ENCODE measurements around the gene AVEN.

AVEN gene

DNA sequence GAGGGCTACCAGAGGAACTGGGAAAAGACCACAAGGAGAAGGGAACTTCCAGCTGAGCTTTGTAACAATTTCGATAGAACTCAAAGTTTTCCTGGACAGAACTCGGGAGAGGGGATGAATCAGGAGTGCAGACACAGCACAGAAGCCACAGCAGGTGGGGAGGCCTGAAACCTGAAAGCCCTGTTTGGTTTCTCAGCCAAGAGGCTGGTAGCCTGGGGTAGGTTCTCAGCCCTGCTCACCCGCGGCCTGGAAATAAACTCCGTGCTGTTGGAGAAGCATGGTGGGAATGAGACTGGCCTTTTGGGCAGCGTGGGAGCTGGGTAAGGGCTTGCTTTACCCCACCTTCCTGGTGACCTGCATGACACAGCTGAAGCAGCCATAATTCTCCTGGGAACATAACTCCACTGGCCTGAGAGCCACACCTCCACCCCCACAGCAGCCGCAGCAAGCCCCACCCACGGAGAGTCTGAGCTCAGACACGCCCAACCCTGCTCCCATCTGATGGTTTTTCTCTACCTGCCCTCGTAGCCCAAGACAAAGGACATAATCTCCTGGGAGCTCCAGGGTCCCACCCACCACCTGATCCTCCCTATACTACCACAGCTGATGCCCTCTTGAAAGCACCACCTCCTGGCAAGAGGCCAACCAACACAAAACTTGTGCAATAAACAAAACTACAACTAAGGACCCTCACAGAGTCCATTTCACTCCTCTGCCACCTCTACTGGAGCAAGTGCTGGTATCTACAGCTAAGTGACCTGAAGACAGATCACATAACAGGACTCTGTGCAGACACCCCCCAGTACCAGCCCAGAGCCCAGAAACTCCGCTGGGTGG is 123.2 kb downstream of the AVEN start:
- Histone ChIP-seq H3K4me3 (ENCODE audit: low read depth, low read length) (no peak overlapping the region), H3K27me3 (no peaks in the 10 kb centered on the region), H3K9me3 (no peaks in the 10 kb centered on the region), H3K4me1 (peaks cover 9% of the 10 kb centered on the region), H3K36me3 (no peaks in the 10 kb centered on the region)
- peak; percentile 43 for DNase-seq
- TF ChIP-seq, protein P1, sequence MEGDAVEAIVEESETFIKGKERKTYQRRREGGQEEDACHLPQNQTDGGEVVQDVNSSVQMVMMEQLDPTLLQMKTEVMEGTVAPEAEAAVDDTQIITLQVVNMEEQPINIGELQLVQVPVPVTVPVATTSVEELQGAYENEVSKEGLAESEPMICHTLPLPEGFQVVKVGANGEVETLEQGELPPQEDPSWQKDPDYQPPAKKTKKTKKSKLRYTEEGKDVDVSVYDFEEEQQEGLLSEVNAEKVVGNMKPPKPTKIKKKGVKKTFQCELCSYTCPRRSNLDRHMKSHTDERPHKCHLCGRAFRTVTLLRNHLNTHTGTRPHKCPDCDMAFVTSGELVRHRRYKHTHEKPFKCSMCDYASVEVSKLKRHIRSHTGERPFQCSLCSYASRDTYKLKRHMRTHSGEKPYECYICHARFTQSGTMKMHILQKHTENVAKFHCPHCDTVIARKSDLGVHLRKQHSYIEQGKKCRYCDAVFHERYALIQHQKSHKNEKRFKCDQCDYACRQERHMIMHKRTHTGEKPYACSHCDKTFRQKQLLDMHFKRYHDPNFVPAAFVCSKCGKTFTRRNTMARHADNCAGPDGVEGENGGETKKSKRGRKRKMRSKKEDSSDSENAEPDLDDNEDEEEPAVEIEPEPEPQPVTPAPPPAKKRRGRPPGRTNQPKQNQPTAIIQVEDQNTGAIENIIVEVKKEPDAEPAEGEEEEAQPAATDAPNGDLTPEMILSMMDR (IDR thresholded peaks at IDR 0.05; ENCODE audit: low read depth, low read length) = no peak

DNA sequence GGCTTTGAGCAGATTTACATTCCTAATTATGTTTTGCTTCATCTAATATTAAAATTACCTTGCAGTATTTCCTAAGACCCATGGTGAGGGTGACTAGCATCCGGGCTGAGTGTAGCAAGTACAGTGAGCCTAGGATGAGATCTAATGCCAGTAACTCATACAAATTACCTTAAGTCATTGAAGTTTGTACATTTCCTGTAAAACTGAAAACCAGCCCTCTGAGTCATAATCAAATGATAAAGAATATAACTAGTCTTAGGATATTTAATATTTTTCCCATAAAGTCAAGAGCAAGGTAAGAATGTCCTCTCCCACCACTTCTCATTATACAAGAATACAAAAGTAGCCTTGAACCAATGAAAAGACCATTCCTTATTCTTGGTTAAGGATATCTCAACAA is 125.5 kb downstream of the AVEN start:
- Histone ChIP-seq H3K36me3 (no peaks in the 10 kb centered on the region), H3K27me3 (no peaks in the 10 kb centered on the region), H3K4me3 (ENCODE audit: low read depth, low read length) (no peak overlapping the region), H3K4me1 (peaks cover 2% of the 10 kb centered on the region; the same call in 1 of the 2 replicates), H3K9me3 (no peaks in the 10 kb centered on the region)
- no peak for DNase-seq
- TF ChIP-seq, protein P1 (IDR thresholded peaks at IDR 0.05; ENCODE audit: low read depth, low read length) = no peak

DNA sequence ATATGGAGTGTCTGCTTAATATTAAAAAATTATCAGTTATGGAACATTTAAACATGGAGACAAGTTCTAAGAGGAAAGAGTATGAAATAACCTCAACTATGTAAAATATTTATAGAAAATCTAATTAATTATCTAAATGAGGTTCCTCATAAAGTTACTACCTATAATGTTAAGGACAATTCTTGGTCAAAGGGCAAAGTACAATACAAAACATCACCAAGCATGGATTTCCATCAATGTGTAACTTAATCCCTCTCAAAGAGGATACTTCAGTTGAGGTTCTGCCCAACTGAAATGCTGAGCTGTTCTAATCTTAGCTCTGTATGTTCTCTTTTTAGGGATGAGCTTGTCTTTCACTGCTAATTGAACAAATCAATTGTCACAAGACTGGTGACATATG is 126.7 kb downstream of the AVEN start:
- Histone ChIP-seq H3K4me1 (peaks cover 2% of the 10 kb centered on the region; the same call in 1 of the 2 replicates), H3K9me3 (no peaks in the 10 kb centered on the region), H3K27me3 (no peaks in the 10 kb centered on the region), H3K36me3 (no peaks in the 10 kb centered on the region), H3K4me3 (ENCODE audit: low read depth, low read length) (no peak overlapping the region)
- no peak for DNase-seq
- TF ChIP-seq, protein P1 (IDR thresholded peaks at IDR 0.05; ENCODE audit: low read depth, low read length) = no peak

DNA sequence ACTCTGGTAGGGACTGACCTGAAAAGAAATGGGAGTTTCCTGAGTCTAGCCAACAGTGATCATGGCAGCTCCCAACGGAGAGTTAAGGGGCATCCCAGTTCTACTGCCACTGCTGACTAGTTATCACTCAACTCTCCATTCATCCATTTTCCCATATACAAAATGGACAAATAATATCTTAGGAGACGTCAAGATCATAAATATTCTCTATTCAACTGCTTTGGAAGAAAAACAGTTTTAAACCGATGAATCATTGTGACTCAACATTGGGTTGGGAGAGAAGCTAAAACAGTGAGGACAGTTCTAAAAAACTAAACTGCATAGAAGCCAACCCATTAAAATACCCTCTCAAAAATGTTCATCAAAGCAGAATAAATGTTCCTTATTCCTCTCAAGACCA is 128.3 kb downstream of the AVEN start:
- Histone ChIP-seq H3K4me3 (ENCODE audit: low read depth, low read length) (no peak overlapping the region), H3K27me3 (no peaks in the 10 kb centered on the region), H3K9me3 (no peaks in the 10 kb centered on the region), H3K36me3 (no peaks in the 10 kb centered on the region), H3K4me1 (no peaks in the 10 kb centered on the region)
- TF ChIP-seq, protein P1 (IDR thresholded peaks at IDR 0.05; ENCODE audit: low read depth, low read length) = no peak
- no peak for DNase-seq

- DNase-seq = no peak
- no peaks in the 10 kb centered on the region for H3K27me3 ChIP-seq
- H3K9me3 ChIP-seq = no peaks in the 10 kb centered on the region
- H3K36me3 ChIP-seq = no peaks in the 10 kb centered on the region
- H3K4me1 ChIP-seq = no peaks in the 10 kb centered on the region
- H3K4me3 ChIP-seq (ENCODE audit: low read depth, low read length) = no peak overlapping the region
- TF ChIP-seq, protein P1 (IDR thresholded peaks at IDR 0.05; ENCODE audit: low read depth, low read length) = no peak
Measured at GRCh38 chr15:33908406-33908805, 130.6 kb downstream of the AVEN start.

- TF ChIP-seq, protein P1 (IDR thresholded peaks at IDR 0.05; ENCODE audit: low read depth, low read length) = no peak
- Histone ChIP-seq H3K4me3 (ENCODE audit: low read depth, low read length) (no peak overlapping the region), H3K4me1 (no peaks in the 10 kb centered on the region), H3K27me3 (no peaks in the 10 kb centered on the region), H3K36me3 (no peaks in the 10 kb centered on the region), H3K9me3 (no peaks in the 10 kb centered on the region)
- DNase-seq = no peak
Measured at GRCh38 chr15:33907326-33907725, 131.7 kb downstream of the AVEN start.
